ENCODE data around the gene PSG3.
"Not testable (repeated sequence)": the region's sequence is repeated elsewhere in the genome, so short reads cannot be mapped to it uniquely, and the experiment has no call there.

The PSG3 gene

DNA sequence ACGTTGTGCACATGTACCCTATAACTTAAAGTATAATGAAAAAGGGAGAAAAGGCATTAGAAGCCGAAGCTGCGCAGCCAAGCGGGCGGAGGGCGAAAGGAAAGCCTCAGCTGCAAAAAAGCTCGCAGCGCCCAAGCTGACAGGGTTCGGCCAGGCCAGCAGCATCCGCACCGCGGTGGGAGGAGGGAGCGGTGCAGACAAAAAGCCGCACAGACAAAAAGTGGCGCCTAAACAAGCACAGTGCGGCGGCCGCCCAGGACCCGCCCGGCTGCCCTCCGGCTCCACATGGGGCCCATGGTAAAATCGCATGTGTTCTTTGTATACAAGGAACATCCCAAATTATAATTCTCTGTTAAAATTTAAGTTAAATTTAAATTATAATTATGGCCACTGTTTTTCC, 42.4 kb downstream of the PSG3 start:
- no peak for DNase-seq (ENCODE audit: extremely low spot score, insufficient read length, low read depth)
- no peak for FAIRE-seq

DNA sequence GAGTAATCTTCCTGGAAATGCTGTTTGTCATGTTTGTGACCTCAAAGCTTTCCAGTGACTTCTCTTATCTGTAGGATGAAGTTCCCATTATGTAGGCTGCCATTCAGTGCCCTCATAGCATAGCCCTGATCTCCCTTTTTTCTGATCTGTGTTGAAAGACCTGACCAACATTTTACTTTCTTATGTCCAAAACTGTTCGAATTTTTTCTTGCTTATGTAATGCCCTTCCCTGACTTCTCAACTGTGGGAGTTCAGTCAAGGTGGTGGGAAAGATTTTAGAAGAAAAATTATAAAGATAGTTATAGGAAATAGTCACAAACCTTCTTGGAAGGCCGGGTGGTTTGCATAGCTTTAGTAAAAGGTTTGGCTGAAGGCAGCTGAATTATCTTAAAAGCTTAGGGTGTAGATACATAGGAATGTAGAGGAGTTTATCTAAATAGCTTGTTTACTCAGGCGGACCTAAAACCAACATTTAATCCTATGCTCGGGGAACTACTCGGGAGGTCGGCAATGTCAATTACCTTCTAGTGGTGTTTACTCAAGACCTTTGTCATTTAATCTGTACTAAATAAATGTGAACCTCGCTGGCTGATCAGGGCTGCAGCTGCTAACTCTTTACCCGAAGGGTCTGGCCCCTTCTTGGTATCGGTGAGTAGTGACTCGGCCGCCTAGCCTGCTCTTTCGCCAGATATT, 44.3 kb downstream of the PSG3 start:
- DNase-seq (ENCODE audit: extremely low spot score, insufficient read length, low read depth) (no peak), FAIRE-seq (no peak)

DNA sequence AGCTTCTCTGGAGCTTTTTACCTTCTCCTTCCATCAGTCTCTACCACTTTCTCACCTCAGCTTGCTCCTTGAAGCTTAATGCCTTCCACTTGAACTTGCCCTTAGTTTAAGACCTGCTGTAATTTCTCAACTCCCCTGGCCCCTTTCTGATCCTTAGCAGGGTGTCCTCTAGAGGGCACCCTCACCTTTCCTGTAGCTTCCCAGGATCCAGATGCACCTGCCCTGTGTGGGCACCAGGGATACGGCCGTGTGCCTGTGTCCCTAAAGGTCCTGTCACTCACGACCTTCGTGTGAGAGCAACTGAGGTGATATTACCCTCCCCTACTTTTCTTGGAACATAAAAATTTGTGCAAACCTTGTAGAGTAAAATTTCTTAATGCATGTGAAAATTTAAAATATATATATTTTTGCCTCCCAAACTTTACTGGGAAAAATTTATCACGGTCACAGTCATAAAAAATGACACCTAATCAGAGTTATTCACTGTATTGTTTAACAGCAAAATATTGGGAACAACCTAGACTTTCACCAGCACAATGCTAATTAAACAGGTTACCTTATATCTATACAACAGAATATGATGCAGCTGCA, 46.4 kb downstream of the PSG3 start:
- DNase-seq (ENCODE audit: extremely low spot score, insufficient read length, low read depth), result no peak
- FAIRE-seq, result no peak

GRCh38 chr19:42683917-42684513, 56.3 kb downstream of the PSG3 start:
- FAIRE-seq (peak; percentile 35), DNase-seq (ENCODE audit: extremely low spot score, insufficient read length, low read depth) (no peak)

DNA sequence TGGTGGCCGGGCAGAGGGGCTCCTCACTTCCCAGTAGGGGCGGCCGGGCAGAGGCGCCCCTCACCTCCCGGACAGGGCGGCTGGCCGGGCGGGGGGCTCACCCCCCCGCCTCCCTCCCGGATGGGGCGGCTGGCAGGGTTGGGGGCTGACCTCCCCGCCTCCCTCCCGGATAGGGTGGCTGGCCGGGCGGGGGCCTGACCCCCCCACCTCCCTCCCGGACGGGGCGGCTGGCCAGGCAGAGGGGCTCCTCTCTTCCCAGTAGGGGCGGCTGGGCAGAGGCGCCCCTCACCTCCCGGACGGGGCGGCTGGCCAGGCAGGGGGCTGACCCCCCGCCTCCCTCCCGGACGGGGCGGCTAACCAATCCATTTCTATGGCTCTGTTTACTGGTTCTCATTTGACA, 64.0 kb downstream of the PSG3 start:
- FAIRE-seq; DNase-seq (ENCODE audit: extremely low spot score, insufficient read length, low read depth): not testable (repeated sequence)

DNA sequence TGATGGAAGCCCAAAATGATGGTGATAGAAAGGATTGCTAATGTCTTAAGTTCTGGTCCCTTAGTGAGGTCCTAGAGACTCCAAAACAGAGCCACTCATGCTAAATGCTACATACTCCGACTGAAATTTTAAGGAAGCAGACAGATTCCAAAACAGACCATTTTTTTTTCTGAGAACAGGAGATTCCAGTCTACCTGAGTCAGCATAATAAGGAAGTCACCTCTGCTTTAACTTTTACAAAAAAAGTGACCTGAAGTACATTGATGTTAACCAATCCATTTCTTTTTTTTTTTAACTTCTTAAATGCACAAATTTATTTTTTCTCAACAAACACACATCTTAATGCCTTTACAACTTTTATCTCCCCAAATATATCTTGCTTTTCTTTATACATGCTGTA, 65.7 kb downstream of the PSG3 start:
- FAIRE-seq; DNase-seq (ENCODE audit: extremely low spot score, insufficient read length, low read depth): not testable (repeated sequence)
